ENCODE measurements around the gene CYP2A6. TPM values are rescaled to one million over a fixed set of nuclear protein-coding genes. Genes with fewer than 3 reads are reported as not detected.
"Not testable (repeated sequence)": the region's sequence is repeated elsewhere in the genome, so short reads cannot be mapped to it uniquely, and the experiment has no call there.

Gene CYP2A6
- total RNA-seq, 1 experiment from 2014 or later = 0.28 TPM

GRCh38 chr19:40836754-40837429, 13.4 kb downstream of the CYP2A6 start:
- H4K91ac ChIP-seq (ENCODE audit: insufficient read length, low read depth, low read length) = no peak overlapping the region
- Mint-ChIP-seq H3K4me1 (no peaks in the 10 kb centered on the region), H3K27me3 (ENCODE audit: low read depth) (peaks cover 25% of the 10 kb centered on the region), H3K9me3 (no peaks in the 10 kb centered on the region), H3K4me3 (no peak overlapping the region), H3K27ac (no peak overlapping the region), H3K36me3 (ENCODE audit: insufficient read depth in 1 of 3, low read depth in 3 of 3) (no peaks in the 10 kb centered on the region)
- no peaks in the 10 kb centered on the region for H3K79me2 ChIP-seq (ENCODE audit: insufficient read depth, low read length)
- no peak for TF ChIP-seq CTCF (conservative IDR thresholded peaks at IDR 0.05)
- H2AFZ ChIP-seq (ENCODE audit: low read length) = no peak overlapping the region
- no peak overlapping the region for H3K18ac ChIP-seq (ENCODE audit: insufficient read length, low read depth, low read length)
- H3K23me2 ChIP-seq (ENCODE audit: insufficient read length, low read depth, low read length, poor library complexity, severe bottlenecking) = no peaks in the 10 kb centered on the region
- no peaks in the 10 kb centered on the region for H4K20me1 ChIP-seq (ENCODE audit: control insufficient read depth, insufficient read depth, insufficient read length)
- no peak overlapping the region for H2BK15ac ChIP-seq (ENCODE audit: low read depth, low read length)
- no peak overlapping the region for H3K56ac ChIP-seq (ENCODE audit: insufficient read length, low read depth, low read length)
- H3K9me3 ChIP-seq (ENCODE audit: control insufficient read depth, low read depth, low read length) = no peaks in the 10 kb centered on the region
- H2BK5ac ChIP-seq (ENCODE audit: insufficient read length, low read length) = no peak overlapping the region
- H3K27me3 ChIP-seq (ENCODE audit: insufficient read depth, low read length) = no peaks in the 10 kb centered on the region
- H2BK12ac ChIP-seq (ENCODE audit: insufficient read length, low read depth, low read length) = no peak overlapping the region
- H2AK5ac ChIP-seq (ENCODE audit: insufficient read length, low read length) = no peak overlapping the region
- H4K5ac ChIP-seq (ENCODE audit: insufficient read length, low read depth, low read length) = no peak overlapping the region
- no peak overlapping the region for H2BK20ac ChIP-seq (ENCODE audit: low read depth, low read length, poor library complexity, severe bottlenecking)
- H3K79me1 ChIP-seq (ENCODE audit: insufficient read depth, low read depth, low read length, poor library complexity, severe bottlenecking) = no peaks in the 10 kb centered on the region
- H3K4me2 ChIP-seq (ENCODE audit: insufficient read depth, insufficient read length, low read length) = no peak overlapping the region
- H3K9ac ChIP-seq (ENCODE audit: extremely low read depth, insufficient read length, low read length) = no peak overlapping the region
- H3K4ac ChIP-seq (ENCODE audit: low read depth, low read length) = no peak overlapping the region
- no peak for DNase-seq
- H3K27ac ChIP-seq (ENCODE audit: insufficient read length, low read depth, low read length) = no peak overlapping the region
- H3K14ac ChIP-seq (ENCODE audit: insufficient read depth, low read length) = no peak overlapping the region
- H2BK120ac ChIP-seq (ENCODE audit: low read depth, low read length, poor library complexity, severe bottlenecking) = no peak overlapping the region
- H3K4me1 ChIP-seq (ENCODE audit: insufficient read depth, low read length) = no peaks in the 10 kb centered on the region
- no peak overlapping the region for H3K23ac ChIP-seq (ENCODE audit: insufficient read length, low read depth, low read length)
- no CpG with 5 or more reads among the region's 6 CpGs for WGBS (ENCODE audit: extremely low coverage, insufficient read length, low lambda C conversion rate)
- H3T11ph ChIP-seq (ENCODE audit: low read length) = no peak overlapping the region
- H4K8ac ChIP-seq (replicated peaks; ENCODE audit: insufficient read length, low read depth, low read length) = no peak overlapping the region

GRCh38 chr19:40833728-40834533, 16.3 kb downstream of the CYP2A6 start:
- H3K79me1 ChIP-seq (ENCODE audit: insufficient read depth, low read depth, low read length, poor library complexity, severe bottlenecking); H3K14ac ChIP-seq (ENCODE audit: insufficient read depth, low read length); H3K27ac Mint-ChIP-seq; DNase-seq; H3K9me3 ChIP-seq (ENCODE audit: control insufficient read depth, low read depth, low read length); H2BK15ac ChIP-seq (ENCODE audit: low read depth, low read length); H3K23me2 ChIP-seq (ENCODE audit: insufficient read length, low read depth, low read length, poor library complexity, severe bottlenecking); H3K9me3 Mint-ChIP-seq; H3K79me2 ChIP-seq (ENCODE audit: insufficient read depth, low read length); H4K20me1 ChIP-seq (ENCODE audit: control insufficient read depth, insufficient read depth, insufficient read length); H3T11ph ChIP-seq (ENCODE audit: low read length); H2BK12ac ChIP-seq (ENCODE audit: insufficient read length, low read depth, low read length); H3K27me3 ChIP-seq (ENCODE audit: insufficient read depth, low read length); H4K8ac ChIP-seq (replicated peaks; ENCODE audit: insufficient read length, low read depth, low read length); H3K9ac ChIP-seq (ENCODE audit: extremely low read depth, insufficient read length, low read length); H3K23ac ChIP-seq (ENCODE audit: insufficient read length, low read depth, low read length); H3K4me3 Mint-ChIP-seq; H3K27me3 Mint-ChIP-seq (ENCODE audit: low read depth); H3K4me2 ChIP-seq (ENCODE audit: insufficient read depth, insufficient read length, low read length); H4K5ac ChIP-seq (ENCODE audit: insufficient read length, low read depth, low read length); H3K27ac ChIP-seq (ENCODE audit: insufficient read length, low read depth, low read length); H3K36me3 Mint-ChIP-seq (ENCODE audit: insufficient read depth in 1 of 3, low read depth in 3 of 3); H3K4ac ChIP-seq (ENCODE audit: low read depth, low read length); H4K91ac ChIP-seq (ENCODE audit: insufficient read length, low read depth, low read length); H3K56ac ChIP-seq (ENCODE audit: insufficient read length, low read depth, low read length); H2BK120ac ChIP-seq (ENCODE audit: low read depth, low read length, poor library complexity, severe bottlenecking); H2AK5ac ChIP-seq (ENCODE audit: insufficient read length, low read length); H2BK5ac ChIP-seq (ENCODE audit: insufficient read length, low read length); H2BK20ac ChIP-seq (ENCODE audit: low read depth, low read length, poor library complexity, severe bottlenecking); H3K4me1 Mint-ChIP-seq; H3K18ac ChIP-seq (ENCODE audit: insufficient read length, low read depth, low read length); H2AFZ ChIP-seq (ENCODE audit: low read length); H3K4me1 ChIP-seq (ENCODE audit: insufficient read depth, low read length): not testable (repeated sequence)
- no CpG with 5 or more reads among the region's 7 CpGs for WGBS (ENCODE audit: extremely low coverage, insufficient read length, low lambda C conversion rate)
